Spinal cord (tissue), 10 donors: ENCODE measurements around the gene NDUFA13. TPM values are rescaled to one million over a fixed set of nuclear protein-coding genes. Genes with fewer than 3 reads are reported as not detected.

Source experiments
- DNase-seq, 6 donors: peaks; one replicate each; pipeline versions ENCODE4 v3.0.0 to v3.0.0-alpha.2; 2013 to 2015; ENCODE audit warnings: low spot score in 6 of 6, low read depth in 4 of 6
- H3K27ac ChIP-seq: one replicate; pipeline ENCODE4 v1.5.1; 2013; ENCODE audit warnings: low read depth, low read length, control low read depth
- H3K27me3 ChIP-seq: one replicate; pipeline ENCODE4 v1.6.1; 2013; ENCODE audit warnings: low read length; ENCODE audit not compliant: control insufficient read depth, insufficient read depth
- H3K36me3 ChIP-seq: one replicate; pipeline ENCODE4 v1.6.1; 2013; ENCODE audit warnings: low read length; ENCODE audit not compliant: control insufficient read depth, insufficient read depth
- H3K4me1 ChIP-seq: one replicate; pipeline ENCODE4 v1.6.1; 2013; ENCODE audit warnings: low read length; ENCODE audit not compliant: control insufficient read depth, insufficient read depth
- H3K4me3 ChIP-seq: one replicate; pipeline ENCODE4 v1.5.1; 2013; ENCODE audit warnings: low read depth, low read length, control low read depth
- H3K9me3 ChIP-seq: one replicate; pipeline ENCODE4 v1.6.1; 2013; ENCODE audit warnings: low read length; ENCODE audit not compliant: control insufficient read depth, insufficient read depth
- WGBS: methylation state at CpG from one replicate; pipeline ENCODE4 v1.1.5; 2013; ENCODE audit warnings: missing lambda C conversion rate; ENCODE audit not compliant: insufficient coverage; 5-methylcytosine and 5-hydroxymethylcytosine counted together
- polyA plus RNA-seq, 2 donors: library from polyadenylated mRNA; unstranded; fragments of 120-200 nt; gene quantifications; one replicate each; pipeline ENCODE4 v1.2.1, GENCODE V29; 2013; ENCODE audit not compliant: insufficient read length in 2 of 2
- total RNA-seq, 2 donors: library from RNA; depleted of rRNA in 1 of 2; stranded (reverse); fragments of 120-200 nt in 1 of 2; fragments of >200 nt in 1 of 2; gene quantifications; one replicate each; pipeline versions ENCODE4 v1.2.3 to v1.2.4, GENCODE V29; 2013 to 2014
- donor health status: healthy.

NDUFA13 gene
- total and polyA plus RNA-seq, 4 donors: 103 to 393 (median 345) TPM

DNA sequence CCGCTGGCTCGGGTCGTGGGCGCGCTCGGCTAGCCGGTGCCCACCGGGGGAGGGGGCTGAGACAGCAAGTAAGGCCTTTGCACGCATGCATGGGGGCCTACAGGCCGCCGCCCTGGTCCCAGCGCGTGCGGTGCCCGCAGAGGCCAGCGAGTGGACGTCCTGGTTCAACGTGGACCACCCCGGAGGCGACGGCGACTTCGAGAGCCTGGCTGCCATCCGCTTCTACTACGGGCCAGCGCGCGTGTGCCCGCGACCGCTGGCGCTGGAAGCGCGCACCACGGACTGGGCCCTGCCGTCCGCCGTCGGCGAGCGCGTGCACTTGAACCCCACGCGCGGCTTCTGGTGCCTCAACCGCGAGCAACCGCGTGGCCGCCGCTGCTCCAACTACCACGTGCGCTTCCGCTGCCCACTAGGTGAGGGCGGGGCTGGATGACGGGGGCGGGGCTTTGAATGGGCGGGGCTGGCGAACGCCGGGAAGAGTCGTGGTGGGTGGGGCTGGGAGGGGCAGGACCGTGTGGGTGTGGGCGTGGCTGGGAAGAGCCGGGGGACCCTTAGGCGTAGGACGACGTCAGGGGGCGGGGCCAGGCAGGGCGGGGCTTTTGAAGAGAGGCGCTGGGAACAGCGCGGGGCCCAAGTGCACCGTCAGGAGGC lies 24.2 kb downstream of the NDUFA13 start:
- H3K4me3 ChIP-seq: no peak overlapping the region
- WGBS: 6% methylated on average over 74 of the region's 74 CpGs
- DNase-seq: peak in 3 of 6 donors; percentile 33 to 88 (median 81)

DNA sequence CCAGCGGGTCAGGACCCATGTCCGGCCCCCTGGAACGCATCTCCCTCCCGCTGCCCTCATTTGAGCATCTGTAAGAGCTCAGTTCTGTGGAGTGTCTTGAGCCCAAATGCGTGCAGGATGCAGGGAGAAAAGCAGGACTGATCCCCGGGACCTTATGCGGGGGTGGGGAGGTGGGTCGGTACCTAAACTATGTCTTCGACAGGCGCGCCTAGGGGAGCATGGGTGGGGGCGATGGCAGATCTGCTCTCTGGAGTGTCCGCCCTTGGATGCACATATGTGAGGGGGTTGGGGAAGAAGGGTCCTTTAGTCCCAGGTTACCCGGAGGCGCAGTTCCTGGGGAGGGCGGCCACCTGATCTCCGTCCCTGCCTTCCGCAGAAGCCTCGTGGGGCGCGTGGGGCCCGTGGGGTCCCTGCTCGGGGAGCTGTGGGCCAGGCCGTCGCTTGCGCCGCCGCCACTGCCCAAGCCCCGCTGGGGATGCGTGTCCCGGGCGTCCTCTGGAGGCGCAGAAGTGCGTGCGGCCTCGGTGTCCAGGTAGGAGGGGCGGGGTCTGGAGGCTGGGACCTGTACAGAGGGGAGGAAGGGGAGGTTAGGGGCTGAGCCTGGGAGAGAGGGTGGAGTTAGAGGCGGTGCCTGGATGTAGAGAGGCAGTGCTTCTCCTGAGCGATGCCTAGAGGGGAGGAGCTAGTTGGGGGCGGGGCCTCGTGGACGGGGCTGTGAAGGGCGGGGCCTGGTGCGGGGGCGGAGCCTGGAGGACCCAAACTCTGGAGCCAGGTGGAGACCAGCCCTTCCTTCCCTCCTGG lies 24.9 kb downstream of the NDUFA13 start:
- Histone ChIP-seq H3K4me3 (no peak overlapping the region), H3K36me3 (peaks cover 16% of the 10 kb centered on the region)
- peak in 2 of 6 donors; percentile 44 to 80 for DNase-seq

More for the DNA sequence above, 24.2 kb downstream of the NDUFA13 start:
- Histone ChIP-seq H3K27ac (no peak overlapping the region), H3K27me3 (peaks cover 44% of the 10 kb centered on the region), H3K36me3 (peaks cover 16% of the 10 kb centered on the region), H3K9me3 (no peaks in the 10 kb centered on the region), H3K4me1 (peaks cover 42% of the 10 kb centered on the region)

DNA sequence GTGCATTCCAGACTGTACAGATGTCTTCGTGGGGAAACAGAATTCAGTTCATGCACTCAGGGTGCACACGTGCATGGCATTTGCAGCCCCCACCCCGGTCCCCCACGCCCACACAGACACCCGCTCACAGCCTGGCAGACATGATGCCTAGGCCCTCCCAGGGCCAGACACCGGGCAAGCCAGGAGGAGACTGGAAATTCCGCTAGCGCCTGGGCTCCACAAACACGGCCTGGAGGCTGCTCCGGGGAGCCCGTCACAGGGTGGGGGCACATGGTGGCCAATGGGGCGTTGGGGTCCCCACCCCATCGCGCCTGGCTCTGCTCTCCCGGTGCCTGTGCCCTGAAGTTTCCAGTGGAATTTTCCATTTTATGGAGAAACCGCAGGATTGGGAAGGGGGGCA lies 25.6 kb downstream of the NDUFA13 start:
- peaks cover 42% of the 10 kb centered on the region for H3K4me1 ChIP-seq
- 80% methylated on average over 15 of the region's 16 CpGs for WGBS

More for the DNA sequence above, 24.9 kb downstream of the NDUFA13 start:
- no peak overlapping the region for H3K27ac ChIP-seq
- WGBS: 2% methylated on average over 45 of the region's 45 CpGs
- peaks cover 44% of the 10 kb centered on the region for H3K27me3 ChIP-seq
- peaks cover 42% of the 10 kb centered on the region for H3K4me1 ChIP-seq
- H3K9me3 ChIP-seq: no peaks in the 10 kb centered on the region

GRCh38 chr19:19542507-19542906 lies 26.5 kb downstream of the NDUFA13 start:
- no peak overlapping the region for H3K4me3 ChIP-seq
- H3K9me3 ChIP-seq: no peaks in the 10 kb centered on the region
- H3K36me3 ChIP-seq: peaks cover 10% of the 10 kb centered on the region
- H3K27ac ChIP-seq: no peak overlapping the region
- WGBS: 84% methylated on average over 9 of the region's 12 CpGs
- H3K27me3 ChIP-seq: peaks cover 42% of the 10 kb centered on the region
- DNase-seq: no peak
- peaks cover 38% of the 10 kb centered on the region for H3K4me1 ChIP-seq

More for the DNA sequence above, 25.6 kb downstream of the NDUFA13 start:
- no peak overlapping the region for H3K4me3 ChIP-seq
- DNase-seq: no peak
- H3K27me3 ChIP-seq: peaks cover 44% of the 10 kb centered on the region
- H3K36me3 ChIP-seq: peaks cover 15% of the 10 kb centered on the region
- H3K27ac ChIP-seq: no peak overlapping the region
- H3K9me3 ChIP-seq: no peaks in the 10 kb centered on the region

DNA sequence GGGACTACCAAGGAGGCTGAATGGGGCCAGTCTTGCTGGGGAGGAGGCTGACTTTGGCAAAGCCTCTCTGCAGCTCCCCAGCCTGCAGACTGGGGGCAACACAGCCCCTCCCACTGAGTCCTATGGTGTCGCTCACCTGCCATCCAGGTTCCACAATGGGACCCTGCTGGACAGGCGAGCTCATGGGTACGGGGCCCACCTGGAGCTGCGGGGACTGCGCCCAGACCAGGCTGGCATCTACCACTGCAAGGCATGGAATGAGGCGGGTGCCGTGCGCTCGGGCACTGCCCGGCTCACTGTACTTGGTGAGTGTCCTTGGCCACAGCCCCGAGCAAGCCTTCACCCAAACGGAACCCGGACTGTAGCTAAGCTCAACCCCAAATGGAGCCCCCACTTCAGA lies 27.1 kb downstream of the NDUFA13 start:
- Histone ChIP-seq H3K4me1 (peaks cover 32% of the 10 kb centered on the region), H3K27me3 (peaks cover 36% of the 10 kb centered on the region), H3K36me3 (peaks cover 10% of the 10 kb centered on the region), H3K27ac (no peak overlapping the region), H3K9me3 (no peaks in the 10 kb centered on the region), H3K4me3 (no peak overlapping the region)
- 96% methylated on average over 13 of the region's 13 CpGs for WGBS
- DNase-seq: no peak

DNA sequence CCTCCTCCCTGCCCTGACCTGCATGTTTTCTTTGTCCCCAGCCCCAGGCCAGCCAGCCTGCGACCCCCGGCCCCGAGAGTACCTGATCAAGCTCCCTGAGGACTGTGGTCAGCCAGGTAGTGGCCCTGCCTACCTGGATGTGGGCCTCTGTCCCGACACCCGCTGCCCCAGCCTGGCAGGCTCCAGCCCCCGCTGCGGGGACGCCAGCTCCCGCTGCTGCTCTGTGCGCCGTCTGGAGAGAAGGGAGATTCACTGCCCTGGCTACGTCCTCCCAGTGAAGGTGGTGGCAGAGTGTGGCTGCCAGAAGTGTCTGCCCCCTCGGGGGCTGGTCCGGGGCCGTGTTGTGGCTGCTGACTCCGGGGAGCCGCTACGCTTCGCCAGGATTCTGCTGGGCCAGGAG lies 27.6 kb downstream of the NDUFA13 start:
- 84% methylated on average over 18 of the region's 19 CpGs for WGBS

GRCh38 chr19:19544257-19544953 lies 28.4 kb downstream of the NDUFA13 start:
- no peak overlapping the region for H3K27ac ChIP-seq
- H3K4me1 ChIP-seq: peaks cover 22% of the 10 kb centered on the region
- peaks cover 26% of the 10 kb centered on the region for H3K27me3 ChIP-seq
- WGBS: 92% methylated on average over 75 of the region's 75 CpGs
- H3K4me3 ChIP-seq: no peak overlapping the region
- DNase-seq: no peak
- H3K36me3 ChIP-seq: peaks cover 10% of the 10 kb centered on the region
- H3K9me3 ChIP-seq: no peaks in the 10 kb centered on the region

More for the DNA sequence above, 27.6 kb downstream of the NDUFA13 start:
- H3K36me3 ChIP-seq: peaks cover 10% of the 10 kb centered on the region
- H3K4me3 ChIP-seq: no peak overlapping the region
- DNase-seq: no peak
- H3K27me3 ChIP-seq: peaks cover 31% of the 10 kb centered on the region
- H3K9me3 ChIP-seq: no peaks in the 10 kb centered on the region
- H3K4me1 ChIP-seq: peaks cover 26% of the 10 kb centered on the region
- H3K27ac ChIP-seq: no peak overlapping the region

DNA sequence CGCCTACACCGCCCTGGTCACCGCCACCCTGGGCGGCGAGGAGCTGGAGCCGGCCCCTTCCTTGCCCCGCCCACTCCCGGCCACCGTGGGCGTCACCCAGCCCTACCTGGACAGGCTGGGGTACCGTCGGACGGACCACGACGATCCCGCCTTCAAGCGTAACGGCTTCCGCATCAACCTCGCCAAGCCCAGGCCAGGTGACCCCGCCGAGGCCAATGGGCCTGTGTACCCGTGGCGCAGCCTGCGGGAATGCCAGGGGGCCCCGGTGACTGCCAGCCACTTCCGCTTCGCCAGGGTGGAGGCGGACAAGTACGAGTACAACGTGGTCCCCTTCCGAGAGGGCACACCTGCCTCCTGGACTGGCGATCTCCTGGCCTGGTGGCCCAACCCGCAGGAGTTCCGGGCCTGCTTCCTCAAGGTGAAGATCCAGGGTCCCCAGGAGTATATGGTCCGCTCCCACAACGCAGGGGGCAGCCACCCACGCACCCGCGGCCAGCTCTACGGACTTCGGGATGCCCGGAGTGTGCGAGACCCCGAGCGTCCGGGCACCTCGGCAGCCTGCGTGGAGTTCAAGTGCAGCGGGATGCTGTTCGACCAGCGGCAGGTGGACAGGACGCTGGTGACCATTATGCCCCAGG lies 29.0 kb downstream of the NDUFA13 start:
- WGBS: 91% methylated on average over 53 of the region's 53 CpGs
- Histone ChIP-seq H3K4me3 (no peak overlapping the region), H3K27ac (no peak overlapping the region), H3K36me3 (peaks cover 10% of the 10 kb centered on the region), H3K27me3 (peaks cover 19% of the 10 kb centered on the region), H3K4me1 (peaks cover 17% of the 10 kb centered on the region), H3K9me3 (no peaks in the 10 kb centered on the region)
- no peak for DNase-seq

- peaks cover 14% of the 10 kb centered on the region for H3K27me3 ChIP-seq
- H3K4me1 ChIP-seq: peaks cover 12% of the 10 kb centered on the region
- H3K27ac ChIP-seq: no peak overlapping the region
- peaks cover 10% of the 10 kb centered on the region for H3K36me3 ChIP-seq
- no peak overlapping the region for H3K4me3 ChIP-seq
- no peak for DNase-seq
- H3K9me3 ChIP-seq: no peaks in the 10 kb centered on the region
- WGBS: 95% methylated on average over 23 of the region's 23 CpGs
Measured at GRCh38 chr19:19545707-19546106, 29.7 kb downstream of the NDUFA13 start.
